ENCODE data around the gene FRMD4A. TPM values are rescaled to one million over a fixed set of nuclear protein-coding genes. Genes with fewer than 3 reads are reported as not detected.

FRMD4A gene
- total and polyA plus RNA-seq, 2 of the 4 experiments (the other 2 are of a cell fraction): 30.3 to 68.8 TPM

DNA sequence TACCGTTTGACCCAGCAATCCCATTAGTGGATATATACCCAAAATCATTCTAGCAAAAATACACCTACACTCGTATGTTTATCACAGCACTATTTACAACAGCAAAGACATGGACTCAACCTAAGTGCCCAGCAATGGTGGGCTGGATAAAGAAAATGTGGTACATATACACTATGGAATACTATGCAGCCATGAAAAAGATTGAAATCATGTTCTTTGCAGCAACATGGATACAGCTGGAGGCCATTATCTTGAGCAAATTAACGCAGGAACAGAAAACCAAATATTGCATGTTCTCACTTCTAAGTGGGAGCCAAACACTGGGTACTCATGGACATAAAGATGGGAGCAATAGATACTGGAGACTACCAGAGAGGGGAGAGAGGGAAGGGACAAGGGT lies 223.9 kb downstream of the FRMD4A start:
- no peak overlapping the region for H4K5ac ChIP-seq (ENCODE audit: low read depth, low read length)
- no peak for ATAC-seq (ENCODE audit: low read depth)
- no peak overlapping the region for H3K18ac ChIP-seq (ENCODE audit: low read depth, low read length)
- H3K4me2 ChIP-seq (ENCODE audit: low read depth, low read length): no peak overlapping the region
- H3K9me1 ChIP-seq (ENCODE audit: insufficient read depth, low read length): 0 out of 2 replicates have a peak, but pooled peaks cover 3% of the 10 kb centered on the region
- H4K91ac ChIP-seq (ENCODE audit: insufficient read depth, low read depth, low read length): no peak overlapping the region
- no peak overlapping the region for H2BK5ac ChIP-seq (ENCODE audit: low read depth, low read length, poor library complexity, severe bottlenecking)
- H3K27ac ChIP-seq (ENCODE audit: insufficient read depth, low read length): no peak overlapping the region
- H3K23ac ChIP-seq (ENCODE audit: low read depth, low read length): no peak overlapping the region
- no peak overlapping the region for H3K56ac ChIP-seq (ENCODE audit: extremely low read depth, insufficient read depth, low read length)
- ChIA-PET POLR2A (ENCODE audit: unreplicated experiment) (no interaction called here), CTCF (interaction anchor here (0.7 kb wide), 1 partner anchor 30 kb away, joined by 3 read pairs; no protein-coding TSS in a partner anchor)
- no peak for TF ChIP-seq RCOR1 (IDR thresholded peaks at IDR 0.05; ENCODE audit: insufficient replicate concordance, low read length)
- TF ChIP-seq MAZ (IDR thresholded peaks at IDR 0.05; ENCODE audit: borderline replicate concordance, low read depth, low read length): no peak
- TF ChIP-seq FOS (IDR thresholded peaks at IDR 0.05; ENCODE audit: low read depth, low read length): no peak
- TF ChIP-seq MAFK (IDR thresholded peaks at IDR 0.05; ENCODE audit: low read depth, low read length): no peak
- TF ChIP-seq CEBPB (IDR thresholded peaks at IDR 0.05; ENCODE audit: low read depth, low read length): no peak
- no peak for DNase-seq
- H4K20me1 ChIP-seq (ENCODE audit: insufficient read depth, low read length): no peaks in the 10 kb centered on the region
- H3K27me3 ChIP-seq (ENCODE audit: control insufficient read depth, insufficient read depth, low read length): peaks cover 5% of the 10 kb centered on the region; the same call in 1 of the 2 replicates
- H2AFZ ChIP-seq (replicated peaks; ENCODE audit: low read length, poor library complexity): no peak overlapping the region
- dilution Hi-C loops (cut with HindIII; ENCODE audit: low sequenced_read_pairs, unreplicated experiment): no loop called here
- H3K4ac ChIP-seq (ENCODE audit: low read depth, low read length): no peak overlapping the region
- no peak overlapping the region for H2AK9ac ChIP-seq (replicated peaks; ENCODE audit: low read depth, low read length, poor library complexity)
- no peaks in the 10 kb centered on the region for H3K36me3 ChIP-seq (ENCODE audit: control insufficient read depth, insufficient read depth, low read length)
- no CpG with 5 or more reads among the region's 3 CpGs for WGBS, 2 experiments (ENCODE audit: extremely low coverage in 2 of 2, insufficient read length in 1 of 2)
- no peaks in the 10 kb centered on the region for H3K4me1 ChIP-seq (ENCODE audit: control insufficient read depth, insufficient read depth, low read length)
- H4K8ac ChIP-seq (ENCODE audit: low read depth in 2 of 2, low read length in 2 of 2): no peak overlapping the region
- H2AK5ac ChIP-seq (ENCODE audit: low read depth, low read length): no peak overlapping the region
- BruUV-seq (replicated peaks): no TSS peak
- H3K4me3 ChIP-seq (ENCODE audit: insufficient read depth, low read depth, low read length): no peak overlapping the region
- H3K9ac ChIP-seq (ENCODE audit: low read depth, low read length): no peak overlapping the region
- no peak overlapping the region for H3K14ac ChIP-seq (replicated peaks; ENCODE audit: low read depth, low read length)
- no peak overlapping the region for H2BK15ac ChIP-seq (ENCODE audit: low read depth, low read length)
- H2BK120ac ChIP-seq (ENCODE audit: low read depth, low read length): no peak overlapping the region
- no peaks in the 10 kb centered on the region for H3K79me1 ChIP-seq (ENCODE audit: low read depth in 1 of 2, low read length in 2 of 2)
- intact Hi-C loops (cut with micrococcal nuclease): no loop called here
- H3K9me3 ChIP-seq (ENCODE audit: control insufficient read depth, insufficient read depth, low read length): no peaks in the 10 kb centered on the region
- in situ Hi-C loops (cut with MboI; ENCODE audit: low sequenced_read_pairs): no loop called here
- no peak overlapping the region for H2BK20ac ChIP-seq (ENCODE audit: low read depth, low read length)

Data from IMR-90 (cell line).